ENCODE measurements around the gene ARHGDIA. TPM values are rescaled to one million over a fixed set of nuclear protein-coding genes. Genes with fewer than 3 reads are reported as not detected.

The ARHGDIA gene
- polyA plus RNA-seq, 1 donor from 2014 or later: 16.1 TPM

DNA sequence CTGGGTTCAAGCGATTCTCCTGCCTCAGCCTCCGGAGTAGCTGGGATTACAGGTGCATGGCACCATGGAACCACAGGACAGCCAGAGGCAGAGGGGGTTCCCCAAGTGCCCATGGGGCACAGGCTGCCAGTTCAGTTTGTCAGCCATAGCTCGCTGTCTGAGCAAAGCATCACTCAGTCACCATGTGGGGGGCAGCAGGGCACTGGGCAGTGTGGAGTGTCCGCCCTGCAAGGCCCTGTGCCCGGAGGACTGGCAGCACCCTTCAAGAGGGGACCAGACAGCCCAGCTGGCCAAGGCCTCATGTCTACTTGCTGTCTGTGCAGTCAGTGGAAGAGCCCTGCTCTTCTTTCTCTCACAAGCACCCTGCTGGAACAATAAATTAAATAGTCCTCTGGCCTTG is 13.8 kb upstream of the ARHGDIA start:
- no peak overlapping the region for H3K4me2 ChIP-seq (ENCODE audit: low read length)
- H3K27ac ChIP-seq (ENCODE audit: low read length): no peak overlapping the region
- H3K4me3 ChIP-seq (ENCODE audit: low read length): no peak overlapping the region
- H3K36me3 ChIP-seq (ENCODE audit: insufficient read depth, low read length): no peaks in the 10 kb centered on the region
- H3K9me3 ChIP-seq (ENCODE audit: low read length): no peaks in the 10 kb centered on the region
- H3K27me3 ChIP-seq (ENCODE audit: insufficient read depth, low read depth, low read length): no peaks in the 10 kb centered on the region
- no peak for TF ChIP-seq SMC3 (conservative IDR thresholded peaks at IDR 0.05; ENCODE audit: poor library complexity)
- TF ChIP-seq EP300 (conservative IDR thresholded peaks at IDR 0.05; ENCODE audit: poor library complexity, severe bottlenecking): no peak
- TF ChIP-seq POLR2AphosphoS5 (IDR thresholded peaks at IDR 0.05): no peak
- no peak for TF ChIP-seq RAD21 (conservative IDR thresholded peaks at IDR 0.05)
- TF ChIP-seq, protein P1, sequence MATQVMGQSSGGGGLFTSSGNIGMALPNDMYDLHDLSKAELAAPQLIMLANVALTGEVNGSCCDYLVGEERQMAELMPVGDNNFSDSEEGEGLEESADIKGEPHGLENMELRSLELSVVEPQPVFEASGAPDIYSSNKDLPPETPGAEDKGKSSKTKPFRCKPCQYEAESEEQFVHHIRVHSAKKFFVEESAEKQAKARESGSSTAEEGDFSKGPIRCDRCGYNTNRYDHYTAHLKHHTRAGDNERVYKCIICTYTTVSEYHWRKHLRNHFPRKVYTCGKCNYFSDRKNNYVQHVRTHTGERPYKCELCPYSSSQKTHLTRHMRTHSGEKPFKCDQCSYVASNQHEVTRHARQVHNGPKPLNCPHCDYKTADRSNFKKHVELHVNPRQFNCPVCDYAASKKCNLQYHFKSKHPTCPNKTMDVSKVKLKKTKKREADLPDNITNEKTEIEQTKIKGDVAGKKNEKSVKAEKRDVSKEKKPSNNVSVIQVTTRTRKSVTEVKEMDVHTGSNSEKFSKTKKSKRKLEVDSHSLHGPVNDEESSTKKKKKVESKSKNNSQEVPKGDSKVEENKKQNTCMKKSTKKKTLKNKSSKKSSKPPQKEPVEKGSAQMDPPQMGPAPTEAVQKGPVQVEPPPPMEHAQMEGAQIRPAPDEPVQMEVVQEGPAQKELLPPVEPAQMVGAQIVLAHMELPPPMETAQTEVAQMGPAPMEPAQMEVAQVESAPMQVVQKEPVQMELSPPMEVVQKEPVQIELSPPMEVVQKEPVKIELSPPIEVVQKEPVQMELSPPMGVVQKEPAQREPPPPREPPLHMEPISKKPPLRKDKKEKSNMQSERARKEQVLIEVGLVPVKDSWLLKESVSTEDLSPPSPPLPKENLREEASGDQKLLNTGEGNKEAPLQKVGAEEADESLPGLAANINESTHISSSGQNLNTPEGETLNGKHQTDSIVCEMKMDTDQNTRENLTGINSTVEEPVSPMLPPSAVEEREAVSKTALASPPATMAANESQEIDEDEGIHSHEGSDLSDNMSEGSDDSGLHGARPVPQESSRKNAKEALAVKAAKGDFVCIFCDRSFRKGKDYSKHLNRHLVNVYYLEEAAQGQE (IDR thresholded peaks at IDR 0.05; ENCODE audit: borderline replicate concordance): no peak
- TF ChIP-seq TAF1 (IDR thresholded peaks at IDR 0.05; ENCODE audit: low read depth): no peak
- TF ChIP-seq EZH2 (IDR thresholded peaks at IDR 0.05; ENCODE audit: borderline replicate concordance, insufficient read depth, low read length, poor library complexity, severe bottlenecking): no peak
- TF ChIP-seq MXI1 (conservative IDR thresholded peaks at IDR 0.05; ENCODE audit: poor library complexity, severe bottlenecking): no peak
- TF ChIP-seq, protein P2, sequence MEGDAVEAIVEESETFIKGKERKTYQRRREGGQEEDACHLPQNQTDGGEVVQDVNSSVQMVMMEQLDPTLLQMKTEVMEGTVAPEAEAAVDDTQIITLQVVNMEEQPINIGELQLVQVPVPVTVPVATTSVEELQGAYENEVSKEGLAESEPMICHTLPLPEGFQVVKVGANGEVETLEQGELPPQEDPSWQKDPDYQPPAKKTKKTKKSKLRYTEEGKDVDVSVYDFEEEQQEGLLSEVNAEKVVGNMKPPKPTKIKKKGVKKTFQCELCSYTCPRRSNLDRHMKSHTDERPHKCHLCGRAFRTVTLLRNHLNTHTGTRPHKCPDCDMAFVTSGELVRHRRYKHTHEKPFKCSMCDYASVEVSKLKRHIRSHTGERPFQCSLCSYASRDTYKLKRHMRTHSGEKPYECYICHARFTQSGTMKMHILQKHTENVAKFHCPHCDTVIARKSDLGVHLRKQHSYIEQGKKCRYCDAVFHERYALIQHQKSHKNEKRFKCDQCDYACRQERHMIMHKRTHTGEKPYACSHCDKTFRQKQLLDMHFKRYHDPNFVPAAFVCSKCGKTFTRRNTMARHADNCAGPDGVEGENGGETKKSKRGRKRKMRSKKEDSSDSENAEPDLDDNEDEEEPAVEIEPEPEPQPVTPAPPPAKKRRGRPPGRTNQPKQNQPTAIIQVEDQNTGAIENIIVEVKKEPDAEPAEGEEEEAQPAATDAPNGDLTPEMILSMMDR (IDR thresholded peaks at IDR 0.05; ENCODE audit: poor library complexity, severe bottlenecking): no peak
- no peaks in the 10 kb centered on the region for H3F3A ChIP-seq (ENCODE audit: insufficient read depth, low read length, poor library complexity, severe bottlenecking)
- no peak overlapping the region for H3K9ac ChIP-seq (ENCODE audit: low read length)
- H4K20me1 ChIP-seq (ENCODE audit: insufficient read depth): no peaks in the 10 kb centered on the region
- H3K79me2 ChIP-seq (replicated peaks; ENCODE audit: insufficient read depth, low read length): peaks cover under 1% of the 10 kb centered on the region
- no peaks in the 10 kb centered on the region for H3K9me2 ChIP-seq (ENCODE audit: insufficient read depth, low read length)
- no peak overlapping the region for H2AFZ ChIP-seq (ENCODE audit: low read depth, low read length)

DNA sequence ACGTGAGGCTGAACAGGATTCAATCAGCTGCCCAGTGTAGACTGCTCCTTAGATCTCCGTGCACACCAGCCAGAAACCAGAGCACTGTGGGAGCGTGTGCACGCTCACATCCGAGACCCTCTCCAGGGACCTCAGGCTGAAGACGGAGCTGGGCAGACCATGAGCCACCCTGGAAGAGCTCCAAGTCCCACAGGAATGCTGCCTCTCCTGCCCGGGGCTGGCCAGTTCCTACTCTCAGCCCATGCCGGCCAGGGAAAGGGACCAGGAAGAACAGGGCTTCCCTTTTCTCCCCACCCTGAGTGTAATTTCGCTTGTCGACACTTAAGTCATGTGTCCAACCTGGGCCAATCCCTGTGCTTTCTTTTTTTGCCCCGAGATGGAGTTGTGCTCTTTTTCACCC is 13.4 kb upstream of the ARHGDIA start:
- no peak overlapping the region for H3K4me3 ChIP-seq (ENCODE audit: low read length)
- H3K27me3 ChIP-seq (ENCODE audit: insufficient read depth, low read depth, low read length): no peaks in the 10 kb centered on the region
- H4K20me1 ChIP-seq (ENCODE audit: insufficient read depth): no peaks in the 10 kb centered on the region
- H3K36me3 ChIP-seq (ENCODE audit: insufficient read depth, low read length): no peaks in the 10 kb centered on the region
- no peak overlapping the region for H2AFZ ChIP-seq (ENCODE audit: low read depth, low read length)
- H3F3A ChIP-seq (ENCODE audit: insufficient read depth, low read length, poor library complexity, severe bottlenecking): no peaks in the 10 kb centered on the region
- TF ChIP-seq EP300 (conservative IDR thresholded peaks at IDR 0.05; ENCODE audit: poor library complexity, severe bottlenecking) (no peak), TAF1 (IDR thresholded peaks at IDR 0.05; ENCODE audit: low read depth) (no peak), EZH2 (IDR thresholded peaks at IDR 0.05; ENCODE audit: borderline replicate concordance, insufficient read depth, low read length, poor library complexity, severe bottlenecking) (no peak), POLR2AphosphoS5 (IDR thresholded peaks at IDR 0.05) (no peak), MXI1 (conservative IDR thresholded peaks at IDR 0.05; ENCODE audit: poor library complexity, severe bottlenecking) (no peak), RAD21 (conservative IDR thresholded peaks at IDR 0.05) (no peak)
- TF ChIP-seq, protein P1 (IDR thresholded peaks at IDR 0.05; ENCODE audit: borderline replicate concordance): no peak
- TF ChIP-seq, protein P2 (IDR thresholded peaks at IDR 0.05; ENCODE audit: poor library complexity, severe bottlenecking): no peak
- H3K79me2 ChIP-seq (replicated peaks; ENCODE audit: insufficient read depth, low read length): no peaks in the 10 kb centered on the region
- H3K9ac ChIP-seq (ENCODE audit: low read length): no peak overlapping the region
- no peaks in the 10 kb centered on the region for H3K9me2 ChIP-seq (ENCODE audit: insufficient read depth, low read length)
- no peak overlapping the region for H3K4me2 ChIP-seq (ENCODE audit: low read length)
- no peak overlapping the region for H3K27ac ChIP-seq (ENCODE audit: low read length)
- no peaks in the 10 kb centered on the region for H3K9me3 ChIP-seq (ENCODE audit: low read length)
